Right lobe of liver (tissue), 4 donors: Measurements from ENCODE around the gene NQO2.

Experiments used
- POLR2A ChIP-seq: fragments of 450-650 bp; IDR thresholded peaks from one replicate; pipeline ENCODE4 v1.6.1; 2017; ENCODE audit warnings: antibody characterized with exemption, mild to moderate bottlenecking
- TF ChIP-seq, protein P1 (sequence below), 4 donors: fragments of 200-600 bp in 3 of 4; fragments of 450-650 bp in 1 of 4; IDR thresholded peaks; one replicate each; pipeline versions ENCODE4 v1.5.1 to v1.8.0; 2016 to 2022; ENCODE audit warnings: antibody characterized with exemption in 4 of 4, mild to moderate bottlenecking in 2 of 4
- donor health status: DM: no; HTN: no; CAD: no.
- donor health status: DM: no; HTN: no; CAD: no.
- donor health status: DM: no; HTN: yes; CAD: no.

DNA sequence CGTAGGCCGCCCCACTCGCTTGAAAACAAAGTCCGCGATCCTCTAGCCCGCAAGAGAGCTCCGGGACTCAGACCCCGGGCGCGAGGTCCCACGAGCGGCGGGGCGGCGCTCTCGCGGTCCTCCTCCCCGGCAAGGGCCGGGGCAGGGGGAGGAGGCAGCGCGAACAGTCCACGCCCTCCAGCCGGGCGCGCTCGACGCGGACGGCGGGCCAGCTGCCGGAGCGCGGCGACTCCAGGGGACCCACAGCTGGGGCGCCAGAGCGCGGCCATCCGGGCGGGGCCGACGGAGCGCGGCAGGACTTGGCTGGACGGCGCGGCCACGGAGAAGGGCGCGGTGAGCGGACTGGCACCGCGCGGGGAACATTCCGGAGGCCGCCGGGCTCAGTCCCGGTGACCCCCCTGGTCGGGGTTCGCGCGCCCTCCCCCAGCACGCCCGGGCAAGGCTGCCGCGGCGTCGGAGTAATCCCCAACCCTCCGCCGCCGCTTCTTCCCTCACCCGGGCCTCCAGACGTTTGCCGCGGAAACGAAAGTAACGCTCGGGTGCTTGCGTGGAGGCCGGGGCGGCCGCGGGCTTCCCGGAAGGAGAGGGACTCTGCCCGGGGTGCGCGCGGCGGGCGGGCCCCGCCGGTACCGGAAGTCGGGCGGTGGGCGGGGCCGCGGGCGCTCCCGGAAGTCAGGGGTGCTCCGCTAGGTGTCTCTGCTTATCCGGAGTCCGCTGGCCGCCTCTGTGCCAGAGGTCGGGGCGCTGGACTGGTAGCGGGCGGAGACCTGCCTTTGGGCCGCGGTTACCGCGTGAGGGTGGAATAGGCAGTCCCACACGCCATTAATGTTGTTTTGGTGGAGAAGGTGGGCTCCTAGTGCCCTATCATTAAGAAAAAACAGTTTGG, 68.9 kb downstream of the NQO2 start, which contains the start of gene RIPK1:
- TF ChIP-seq, protein P1, sequence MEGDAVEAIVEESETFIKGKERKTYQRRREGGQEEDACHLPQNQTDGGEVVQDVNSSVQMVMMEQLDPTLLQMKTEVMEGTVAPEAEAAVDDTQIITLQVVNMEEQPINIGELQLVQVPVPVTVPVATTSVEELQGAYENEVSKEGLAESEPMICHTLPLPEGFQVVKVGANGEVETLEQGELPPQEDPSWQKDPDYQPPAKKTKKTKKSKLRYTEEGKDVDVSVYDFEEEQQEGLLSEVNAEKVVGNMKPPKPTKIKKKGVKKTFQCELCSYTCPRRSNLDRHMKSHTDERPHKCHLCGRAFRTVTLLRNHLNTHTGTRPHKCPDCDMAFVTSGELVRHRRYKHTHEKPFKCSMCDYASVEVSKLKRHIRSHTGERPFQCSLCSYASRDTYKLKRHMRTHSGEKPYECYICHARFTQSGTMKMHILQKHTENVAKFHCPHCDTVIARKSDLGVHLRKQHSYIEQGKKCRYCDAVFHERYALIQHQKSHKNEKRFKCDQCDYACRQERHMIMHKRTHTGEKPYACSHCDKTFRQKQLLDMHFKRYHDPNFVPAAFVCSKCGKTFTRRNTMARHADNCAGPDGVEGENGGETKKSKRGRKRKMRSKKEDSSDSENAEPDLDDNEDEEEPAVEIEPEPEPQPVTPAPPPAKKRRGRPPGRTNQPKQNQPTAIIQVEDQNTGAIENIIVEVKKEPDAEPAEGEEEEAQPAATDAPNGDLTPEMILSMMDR (IDR thresholded peaks at IDR 0.05), result peak in 3 of 4 donors; percentile 32 to 57 (median 40)
- TF ChIP-seq POLR2A, result peak; percentile 96
